H9 (cell line): Measurements from ENCODE around the gene CCDC91. TPM values are rescaled to one million over a fixed set of nuclear protein-coding genes. Genes with fewer than 3 reads are reported as not detected.

Experiments used
- DNase-seq: peaks from one replicate; pipeline ENCODE4 v3.0.0-alpha.2; 2017
- H2AFZ ChIP-seq: one replicate; pipeline ENCODE4 v1.6.1; 2013; ENCODE audit warnings: mild to moderate bottlenecking, low read length, control low read depth, moderate library complexity
- H2AK5ac ChIP-seq: 2 replicates; pipeline ENCODE4 v1.6.1; 2013; ENCODE audit warnings: low read length, control low read depth, mixed read lengths; ENCODE audit not compliant: insufficient read length
- H2BK120ac ChIP-seq: one replicate; pipeline ENCODE4 v1.6.1; 2013; ENCODE audit warnings: low read depth, mild to moderate bottlenecking, low read length, control low read depth, inconsistent platforms; ENCODE audit not compliant: poor library complexity, severe bottlenecking
- H2BK12ac ChIP-seq: 2 replicates; pipeline ENCODE4 v1.6.1; 2013; ENCODE audit warnings: low read length, control low read depth, mixed read lengths, low read depth; ENCODE audit not compliant: insufficient read length
- H2BK15ac ChIP-seq: 2 replicates; pipeline ENCODE4 v1.6.1; 2013; ENCODE audit warnings: low read depth, low read length, control low read depth
- H2BK20ac ChIP-seq: one replicate; pipeline ENCODE4 v1.6.1; 2013; ENCODE audit warnings: low read depth, mild to moderate bottlenecking, low read length, control low read depth, inconsistent platforms; ENCODE audit not compliant: poor library complexity, severe bottlenecking
- H2BK5ac ChIP-seq: 2 replicates; pipeline ENCODE4 v1.6.1; 2013; ENCODE audit warnings: low read length, control low read depth, mixed read lengths; ENCODE audit not compliant: insufficient read length
- H3K14ac ChIP-seq: 2 replicates; pipeline ENCODE4 v1.6.1; 2013; ENCODE audit warnings: low read length, control low read depth; ENCODE audit not compliant: insufficient read depth
- H3K18ac ChIP-seq: 2 replicates; pipeline ENCODE4 v1.6.1; 2013; ENCODE audit warnings: low read depth, mild to moderate bottlenecking, mixed read lengths, low read length, control low read depth; ENCODE audit not compliant: insufficient read length
- H3K23ac ChIP-seq: 2 replicates; pipeline ENCODE4 v1.6.1; 2013; ENCODE audit warnings: low read length, control low read depth, mixed read lengths, low read depth; ENCODE audit not compliant: insufficient read length
- H3K23me2 ChIP-seq: 2 replicates; pipeline ENCODE4 v1.6.1; 2013; ENCODE audit warnings: low read depth, mild to moderate bottlenecking, mixed read lengths, low read length, control low read depth; ENCODE audit not compliant: insufficient read length, poor library complexity, severe bottlenecking
- H3K27ac ChIP-seq: 2 replicates; pipeline ENCODE4 v1.5.1; 2013; ENCODE audit warnings: low read length, control low read depth, mixed read lengths, low read depth; ENCODE audit not compliant: insufficient read length
- H3K27me3 ChIP-seq: 2 replicates; pipeline ENCODE4 v1.6.1; 2013; ENCODE audit warnings: low read length, control low read depth, inconsistent platforms; ENCODE audit not compliant: insufficient read depth
- H3K4ac ChIP-seq: 2 replicates; pipeline ENCODE4 v1.6.1; 2013; ENCODE audit warnings: low read depth, mild to moderate bottlenecking, control low read depth, inconsistent platforms, low read length, moderate library complexity
- H3K4me1 ChIP-seq: 2 replicates; pipeline ENCODE4 v1.6.1; 2013; ENCODE audit warnings: low read length, control low read depth, inconsistent platforms; ENCODE audit not compliant: insufficient read depth
- H3K4me2 ChIP-seq: 2 replicates; pipeline ENCODE4 v1.6.1; 2013; ENCODE audit warnings: low read length, control low read depth, mixed read lengths; ENCODE audit not compliant: insufficient read length, insufficient read depth
- H3K56ac ChIP-seq: 2 replicates; pipeline ENCODE4 v1.6.1; 2013; ENCODE audit warnings: low read depth, mild to moderate bottlenecking, mixed read lengths, low read length, control low read depth; ENCODE audit not compliant: insufficient read length
- H3K79me1 ChIP-seq: 2 replicates; pipeline ENCODE4 v1.6.1; 2013; ENCODE audit warnings: low read depth, mild to moderate bottlenecking, moderate library complexity, low read length, control low read depth, inconsistent platforms; ENCODE audit not compliant: insufficient read depth, poor library complexity, severe bottlenecking
- H3K79me2 ChIP-seq: 2 replicates; pipeline ENCODE4 v1.6.1; 2013; ENCODE audit warnings: low read length, control low read depth, inconsistent platforms; ENCODE audit not compliant: insufficient read depth
- H3K9ac ChIP-seq: 2 replicates; pipeline ENCODE4 v1.6.1; 2013; ENCODE audit warnings: low read length, control low read depth, mixed read lengths; ENCODE audit not compliant: insufficient read length; ENCODE audit errors: extremely low read depth
- H3K9me3 ChIP-seq: one replicate; pipeline ENCODE4 v1.6.1; 2013; ENCODE audit warnings: low read depth, low read length, inconsistent platforms; ENCODE audit not compliant: control insufficient read depth
- H3T11ph ChIP-seq: one replicate; pipeline ENCODE4 v1.6.1; 2013; ENCODE audit warnings: mild to moderate bottlenecking, low read length, control low read depth, inconsistent platforms
- H4K20me1 ChIP-seq: one replicate; pipeline ENCODE4 v1.6.1; 2013; ENCODE audit not compliant: control insufficient read depth, insufficient read length, insufficient read depth
- H4K5ac ChIP-seq: 2 replicates; pipeline ENCODE4 v1.6.1; 2013; ENCODE audit warnings: low read depth, mild to moderate bottlenecking, mixed read lengths, low read length, control low read depth; ENCODE audit not compliant: insufficient read length
- H4K8ac ChIP-seq: replicated peaks from 2 replicates; pipeline ENCODE4 v1.6.1; 2013; ENCODE audit warnings: low read length, control low read depth, mixed read lengths, low read depth; ENCODE audit not compliant: insufficient read length
- H4K91ac ChIP-seq: 2 replicates; pipeline ENCODE4 v1.6.1; 2013; ENCODE audit warnings: low read depth, mild to moderate bottlenecking, moderate library complexity, mixed read lengths, low read length, control low read depth; ENCODE audit not compliant: insufficient read length
- H3K27ac Mint-ChIP-seq, 3 experiments: 2 replicates in 2 of 3; 3 replicates in 1 of 3; pipeline ENCODE4 v1.8.0; 2020 to 2021; ENCODE audit warnings: mixed read lengths in 3 of 3, mild to moderate bottlenecking in 1 of 3, moderate library complexity in 1 of 3
- H3K27me3 Mint-ChIP-seq: 2 replicates; pipeline ENCODE4 v1.8.0; 2021; ENCODE audit warnings: low read depth, mild to moderate bottlenecking, moderate library complexity, mixed read lengths
- H3K36me3 Mint-ChIP-seq, 3 experiments: 2 replicates in 2 of 3; 3 replicates in 1 of 3; pipeline ENCODE4 v1.8.0; 2020 to 2021; ENCODE audit warnings: low read depth in 3 of 3, mixed read lengths in 3 of 3; ENCODE audit not compliant: insufficient read depth in 1 of 3
- H3K4me1 Mint-ChIP-seq, 2 experiments: 2 replicates each; pipeline ENCODE4 v1.8.0; 2020; ENCODE audit warnings: mixed read lengths in 2 of 2
- H3K4me3 Mint-ChIP-seq, 2 experiments: 2 replicates in 1 of 2; 3 replicates in 1 of 2; pipeline ENCODE4 v1.8.0; 2020 to 2021; ENCODE audit warnings: mild to moderate bottlenecking in 2 of 2, mixed read lengths in 2 of 2, moderate library complexity in 1 of 2
- H3K9me3 Mint-ChIP-seq, 2 experiments: 2 replicates in 1 of 2; 3 replicates in 1 of 2; pipeline ENCODE4 v1.8.0; 2020; ENCODE audit warnings: mild to moderate bottlenecking in 2 of 2, mixed read lengths in 2 of 2, moderate library complexity in 1 of 2
- CTCF ChIP-seq: fragments of 200-600 bp; sonication (generic); conservative IDR thresholded peaks from 3 replicates; pipeline ENCODE4 v1.8.0; 2021; ENCODE audit warnings: antibody characterized with exemption, mild to moderate bottlenecking
- WGBS: extraction: QIAGEN DNeasy Blood & Tissue Kit; methylation state at CpG from one replicate; pipeline ENCODE4 v1.1.7; 2013; ENCODE audit warnings: missing lambda C conversion rate, low lambda C conversion rate, mixed read lengths; ENCODE audit not compliant: insufficient read length; ENCODE audit errors: extremely low coverage; 5-methylcytosine and 5-hydroxymethylcytosine counted together
- total RNA-seq: library from RNA; stranded (reverse); gene quantifications from 2 replicates; pipeline ENCODE4 v1.2.1, GENCODE V29; 2021

Gene CCDC91
- total RNA-seq, 1 experiment from 2014 or later: 22.7 TPM

- Histone ChIP-seq H3K56ac (no peak overlapping the region), H3K4ac (no peak overlapping the region), H3K79me1 (no peaks in the 10 kb centered on the region), H3K4me1 (no peaks in the 10 kb centered on the region), H3K27me3 (no peaks in the 10 kb centered on the region), H3K23me2 (no peaks in the 10 kb centered on the region), H3K18ac (no peak overlapping the region), H3K27ac (no peak overlapping the region), H4K91ac (no peak overlapping the region), H3K23ac (no peak overlapping the region), H4K5ac (no peak overlapping the region), H2BK12ac (no peak overlapping the region), H2BK15ac (no peak overlapping the region), H4K20me1 (no peaks in the 10 kb centered on the region), H3K14ac (no peak overlapping the region), H2BK20ac (no peak overlapping the region), H3K4me2 (no peak overlapping the region), H4K8ac (no peak overlapping the region), H3T11ph (no peak overlapping the region), H2AK5ac (no peak overlapping the region), H3K9me3 (no peaks in the 10 kb centered on the region), H3K79me2 (no peaks in the 10 kb centered on the region), H3K9ac (no peak overlapping the region), H2BK120ac (no peak overlapping the region), H2BK5ac (no peak overlapping the region), H2AFZ (no peak overlapping the region)
- Mint-ChIP-seq H3K27ac (peak overlapping the region in 1 of 3 experiments; percentile 53; a peak in 2 of 7 replicates), H3K27me3 (no peaks in the 10 kb centered on the region), H3K36me3 (no peaks in the 10 kb centered on the region), H3K9me3 (no peaks in the 10 kb centered on the region), H3K4me3 (no peak overlapping the region), H3K4me1 (peaks cover 4% of the 10 kb centered on the region in 2 experiments)
- TF ChIP-seq CTCF: no peak
- DNase-seq: no peak
- WGBS: no CpG with 5 or more reads among the region's 4 CpGs
These were observed 251.8 kb downstream of the CCDC91 start for GRCh38 chr12:28442101-28442500.
